ENCODE measurements around the gene GATA1.

GATA1 gene

GRCh38 chrX:48782795-48783194 lies 3.6 kb upstream of the GATA1 start:
- intact Hi-C loops (cut with DNase I): no loop called here
- no peak for DNase-seq

GRCh38 chrX:48784726-48785125 lies 1.7 kb upstream of the GATA1 start:
- intact Hi-C loops (cut with DNase I): no loop called here
- no peak for DNase-seq

DNA sequence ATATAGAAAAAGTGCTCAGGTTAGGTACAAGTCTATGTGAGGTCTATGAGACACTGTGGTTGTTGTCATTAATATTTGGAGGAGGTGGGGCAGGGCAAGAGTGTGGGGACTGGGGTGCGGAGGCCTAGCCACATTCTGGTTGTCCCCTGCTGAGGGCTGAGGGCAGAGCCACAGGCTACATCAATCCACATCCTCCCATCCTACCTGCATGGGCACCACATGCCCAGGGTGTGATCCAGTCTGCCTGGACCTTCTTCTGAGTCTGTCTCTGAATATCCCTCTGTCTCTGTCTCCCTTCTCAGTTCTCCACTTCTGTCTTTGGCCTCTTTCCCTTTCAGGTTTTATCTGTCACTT lies 1.2 kb upstream of the GATA1 start:
- intact Hi-C loops (cut with DNase I): no loop called here
- no peak for DNase-seq

DNA sequence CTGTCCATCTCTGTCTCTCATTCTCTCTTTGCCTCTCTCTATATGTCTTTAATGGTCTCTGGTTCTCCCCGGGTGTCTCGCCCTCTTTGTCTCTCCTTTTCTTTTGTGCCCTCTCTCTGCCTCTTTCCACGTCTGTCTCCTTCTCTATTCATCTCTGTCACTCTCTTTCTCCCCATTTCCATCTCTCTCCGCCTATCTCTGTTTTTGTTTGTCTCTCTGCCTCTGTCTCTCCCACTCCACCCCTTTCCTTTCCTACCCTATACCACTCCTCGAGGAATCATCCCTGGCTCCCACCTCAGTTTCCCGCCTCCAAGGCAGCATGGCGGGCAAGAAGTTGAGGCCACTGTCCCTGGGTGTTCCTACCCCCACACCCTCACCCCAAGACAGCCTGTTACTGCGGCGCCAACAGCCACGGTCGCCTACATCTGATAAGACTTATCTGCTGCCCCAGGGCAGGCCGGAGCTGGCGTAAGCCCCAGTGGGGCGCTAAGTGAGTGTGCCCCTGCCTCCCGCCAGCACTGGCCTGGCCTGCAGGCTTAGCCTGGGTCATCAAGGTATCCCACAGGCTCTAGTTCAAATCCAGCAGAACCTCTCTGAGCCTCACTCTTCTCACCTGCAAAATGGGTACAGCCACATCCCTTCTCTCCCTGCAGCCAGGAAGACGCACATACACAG lies 713 bp upstream of the GATA1 start:
- no peak for DNase-seq
- intact Hi-C loops (cut with DNase I): no loop called here

GRCh38 chrX:48786825-48787504 lies 575 bp downstream of the GATA1 start:
- intact Hi-C loops (cut with DNase I): no loop called here
- no peak for DNase-seq

- no peak for DNase-seq
- intact Hi-C loops (cut with DNase I): no loop called here
These were observed 1.4 kb downstream of the GATA1 start for GRCh38 chrX:48787505-48788443.

DNA sequence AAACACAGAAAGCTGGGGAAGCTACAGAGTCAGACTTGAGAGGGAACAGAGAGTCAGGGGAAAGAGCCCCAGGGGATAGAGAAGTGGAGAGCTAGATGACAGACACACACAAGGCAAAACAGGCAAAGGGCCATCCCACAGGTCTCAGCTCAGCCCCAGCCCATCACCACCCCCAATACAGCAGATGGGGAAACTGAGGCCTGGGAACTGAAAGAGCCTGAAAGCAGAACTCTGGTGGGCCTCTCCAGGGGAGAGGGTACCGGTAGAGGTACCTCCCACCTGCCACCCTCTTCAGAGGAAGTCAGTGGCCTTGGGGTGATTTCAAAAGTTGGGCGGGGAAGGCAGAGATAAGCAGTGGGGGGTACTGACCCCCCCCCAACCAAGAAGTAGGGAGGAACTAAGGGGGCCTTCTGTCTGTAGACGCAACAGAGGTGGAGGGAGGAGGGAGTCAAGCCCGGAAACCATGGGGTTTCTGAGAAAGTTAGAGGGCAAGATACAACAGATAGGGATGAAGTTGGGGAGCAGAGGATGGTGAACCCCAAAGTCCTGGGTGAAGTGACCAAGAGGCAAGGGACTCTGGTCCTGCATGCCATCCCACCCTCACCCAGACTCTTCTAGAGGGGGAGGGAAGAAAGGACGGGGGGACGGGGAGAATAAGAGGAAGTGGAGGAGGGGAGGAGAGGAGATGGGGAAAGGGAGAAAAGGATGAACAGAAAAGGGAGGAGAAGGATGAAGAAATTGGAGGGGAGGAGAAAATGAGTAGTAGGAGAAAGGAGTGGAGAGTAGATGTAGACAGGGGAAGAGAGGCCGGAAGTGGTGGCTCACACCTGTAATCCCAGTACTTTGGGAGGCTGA lies 3.2 kb downstream of the GATA1 start:
- intact Hi-C loops (cut with DNase I): no loop called here
- no peak for DNase-seq

DNA sequence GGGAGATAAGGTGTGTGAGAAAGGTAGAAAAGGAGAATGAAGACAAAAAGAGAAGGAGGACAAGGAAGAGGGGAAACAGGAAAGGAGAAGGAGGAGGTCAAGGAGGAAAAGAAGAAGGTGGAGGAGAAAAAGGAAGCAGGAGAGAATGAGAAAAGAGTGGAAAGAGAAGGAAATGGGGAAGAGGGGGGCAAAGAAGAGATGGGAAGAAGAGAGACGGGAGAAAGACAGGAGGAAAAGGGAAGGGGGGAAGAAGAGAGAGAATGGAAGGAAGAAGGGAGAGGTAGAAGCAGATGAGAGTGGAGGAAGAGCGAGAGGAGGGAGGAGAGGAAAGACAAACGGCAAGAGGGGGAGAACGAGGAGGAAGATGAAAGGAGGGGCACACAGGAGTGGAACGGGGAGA lies 4.1 kb downstream of the GATA1 start:
- DNase-seq: no peak
- intact Hi-C loops (cut with DNase I): no loop called here

DNA sequence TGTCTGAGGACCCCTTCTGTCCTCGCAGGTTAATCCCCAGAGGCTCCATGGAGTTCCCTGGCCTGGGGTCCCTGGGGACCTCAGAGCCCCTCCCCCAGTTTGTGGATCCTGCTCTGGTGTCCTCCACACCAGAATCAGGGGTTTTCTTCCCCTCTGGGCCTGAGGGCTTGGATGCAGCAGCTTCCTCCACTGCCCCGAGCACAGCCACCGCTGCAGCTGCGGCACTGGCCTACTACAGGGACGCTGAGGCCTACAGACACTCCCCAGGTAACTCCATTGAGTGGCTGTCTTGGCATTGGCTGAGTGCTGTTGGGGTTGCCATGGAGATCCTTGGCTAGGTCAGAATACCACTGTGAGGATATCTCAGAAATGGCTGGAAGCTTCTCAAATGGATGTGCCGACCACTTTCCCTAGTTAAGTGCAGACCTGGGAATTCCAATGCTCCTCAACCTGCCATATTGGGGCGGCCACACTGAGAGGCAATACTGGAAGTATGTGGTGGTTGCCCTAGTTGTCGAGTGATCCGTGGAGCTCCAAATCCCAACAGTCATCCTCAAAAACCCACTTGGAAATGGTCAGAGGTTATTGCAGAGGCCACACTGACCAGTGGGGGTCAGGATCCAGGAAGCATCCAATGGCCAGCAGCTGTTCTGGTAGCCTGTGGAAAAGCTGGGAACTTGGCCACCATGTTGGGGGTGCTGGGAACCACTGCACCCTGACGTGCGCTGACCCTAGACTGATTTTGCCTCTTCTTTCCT lies 4.9 kb downstream of the GATA1 start:
- intact Hi-C loops (cut with DNase I): no loop called here
- DNase-seq: no peak

GRCh38 chrX:48792219-48792618 lies 5.8 kb downstream of the GATA1 start:
- no peak for DNase-seq
- intact Hi-C loops (cut with DNase I): no loop called here

GRCh38 chrX:48793935-48794334 lies 7.5 kb downstream of the GATA1 start:
- intact Hi-C loops (cut with DNase I): no loop called here
- no peak for DNase-seq

DNA sequence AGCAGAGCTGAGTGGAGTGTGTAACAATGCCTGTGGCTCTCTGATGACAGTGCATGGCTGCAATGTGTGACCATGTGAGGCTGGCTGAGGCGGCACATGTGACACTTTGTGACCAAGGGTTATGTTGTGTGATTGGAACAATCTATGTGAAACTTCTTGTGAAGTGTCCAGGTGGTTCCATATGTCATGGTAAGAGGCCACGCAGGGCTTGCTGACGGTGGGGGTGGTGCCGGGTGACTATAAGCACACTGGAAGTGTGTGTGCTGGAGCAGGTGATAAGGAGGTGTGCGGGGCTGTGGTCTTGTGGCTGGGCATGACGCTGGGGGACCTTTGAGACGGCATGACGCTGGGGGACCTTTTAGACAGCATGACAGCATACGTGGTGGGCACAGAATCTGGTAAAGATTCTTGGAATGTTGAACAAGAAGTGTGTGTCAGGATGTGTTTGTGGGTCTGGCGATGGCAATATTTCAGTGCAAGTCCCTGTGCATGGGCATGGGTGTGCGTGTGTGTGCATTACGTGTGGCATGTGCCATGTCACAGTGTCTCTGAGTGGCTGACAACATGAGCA lies 8.0 kb downstream of the GATA1 start:
- intact Hi-C loops (cut with DNase I): no loop called here
- no peak for DNase-seq

GRCh38 chrX:48794911-48795515 lies 8.6 kb downstream of the GATA1 start:
- no peak for DNase-seq

DNA sequence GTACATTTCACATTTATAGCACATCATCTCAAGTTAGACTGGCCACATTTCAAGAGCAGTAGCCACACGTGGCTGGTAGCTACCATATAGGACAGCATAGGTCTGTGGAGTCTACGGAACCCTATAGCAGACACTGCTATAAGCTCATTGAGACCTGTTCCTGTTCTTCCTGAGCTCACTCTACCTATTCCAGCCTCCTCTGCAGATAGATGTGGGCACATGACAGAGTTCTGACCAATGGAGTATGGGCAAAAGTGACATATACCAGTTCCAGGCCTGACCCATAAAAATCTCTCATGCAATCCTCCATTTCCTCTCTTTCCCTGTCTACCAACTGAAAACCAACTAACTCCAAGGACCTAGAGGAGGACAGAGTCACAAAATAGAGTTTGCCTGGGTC lies 11.9 kb downstream of the GATA1 start:
- DNase-seq: no peak
- intact Hi-C loops (cut with DNase I): no loop called here

More at GRCh38 chrX:48794911-48795515, 8.6 kb downstream of the GATA1 start:
- intact Hi-C loops (cut with DNase I): no loop called here

DNA sequence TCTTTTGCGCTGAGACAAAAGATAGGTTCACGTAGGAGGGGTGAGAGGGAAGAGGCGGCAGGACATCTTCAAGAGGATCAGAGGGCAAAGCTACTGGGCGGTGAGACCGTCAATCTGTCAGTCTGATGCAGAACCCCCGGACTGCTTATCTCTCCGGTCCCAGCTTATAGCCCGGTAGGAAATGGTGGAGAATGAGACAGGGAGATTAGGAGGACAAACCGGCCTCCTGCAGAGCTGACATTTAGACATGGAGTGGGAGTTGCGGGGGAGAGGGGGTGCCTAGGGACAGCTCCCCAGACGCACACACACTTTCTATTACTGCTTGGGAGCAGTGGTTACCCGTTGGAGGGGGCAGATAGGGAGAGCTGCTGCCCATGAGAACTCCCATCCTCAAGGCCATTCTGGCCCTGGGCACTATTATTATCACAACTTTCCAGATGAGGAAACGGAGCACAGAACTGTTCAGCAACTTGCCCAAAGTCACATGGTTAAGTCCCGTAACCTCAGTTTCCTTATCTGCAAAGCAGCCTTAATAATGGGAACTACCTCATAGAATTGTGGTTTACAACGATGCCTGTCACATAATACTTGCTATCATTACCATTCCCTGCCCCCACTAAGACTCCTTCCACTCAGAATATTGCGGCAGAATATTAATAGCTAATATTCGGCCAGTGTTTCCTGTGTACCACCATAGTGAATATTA lies 14.3 kb downstream of the GATA1 start:
- intact Hi-C loops (cut with DNase I): loop anchor here (2.0 kb wide), 2 partner anchors 64 to 124 kb away; no protein-coding TSS in a partner anchor
- no peak for DNase-seq

GRCh38 chrX:48801280-48802088 lies 15.1 kb downstream of the GATA1 start, which contains the start of gene HDAC6:
Gene HDAC6 (plus strand): TSS chrX:48802067. CDS start chrX:48802693, 626 bp downstream.
- intact Hi-C loops (cut with DNase I): loop anchor here (2.0 kb wide), 2 partner anchors 65 to 125 kb away; no protein-coding TSS in a partner anchor
- peak; percentile 86 to 100 (median 96) for DNase-seq
